Measurements from ENCODE around the gene KDELR1.

Gene KDELR1

DNA sequence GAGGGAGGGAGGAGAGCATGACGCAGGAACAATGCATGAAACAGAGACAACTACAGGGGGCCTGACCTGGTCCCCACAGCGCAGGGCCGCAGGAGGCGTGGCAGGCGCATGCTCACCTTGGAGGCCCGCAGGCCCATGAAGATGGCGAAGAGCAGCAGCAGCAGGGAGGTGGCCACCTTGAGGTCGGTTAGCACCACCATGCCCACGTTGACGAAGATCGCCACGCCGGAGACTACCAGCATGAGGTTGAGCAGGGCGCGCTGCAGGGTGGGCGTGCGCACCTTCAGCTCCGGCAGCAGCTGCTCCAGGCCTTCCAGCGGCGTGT, 49.0 kb downstream of the KDELR1 start:
- no peak for DNase-seq (ENCODE audit: low spot score)

DNA sequence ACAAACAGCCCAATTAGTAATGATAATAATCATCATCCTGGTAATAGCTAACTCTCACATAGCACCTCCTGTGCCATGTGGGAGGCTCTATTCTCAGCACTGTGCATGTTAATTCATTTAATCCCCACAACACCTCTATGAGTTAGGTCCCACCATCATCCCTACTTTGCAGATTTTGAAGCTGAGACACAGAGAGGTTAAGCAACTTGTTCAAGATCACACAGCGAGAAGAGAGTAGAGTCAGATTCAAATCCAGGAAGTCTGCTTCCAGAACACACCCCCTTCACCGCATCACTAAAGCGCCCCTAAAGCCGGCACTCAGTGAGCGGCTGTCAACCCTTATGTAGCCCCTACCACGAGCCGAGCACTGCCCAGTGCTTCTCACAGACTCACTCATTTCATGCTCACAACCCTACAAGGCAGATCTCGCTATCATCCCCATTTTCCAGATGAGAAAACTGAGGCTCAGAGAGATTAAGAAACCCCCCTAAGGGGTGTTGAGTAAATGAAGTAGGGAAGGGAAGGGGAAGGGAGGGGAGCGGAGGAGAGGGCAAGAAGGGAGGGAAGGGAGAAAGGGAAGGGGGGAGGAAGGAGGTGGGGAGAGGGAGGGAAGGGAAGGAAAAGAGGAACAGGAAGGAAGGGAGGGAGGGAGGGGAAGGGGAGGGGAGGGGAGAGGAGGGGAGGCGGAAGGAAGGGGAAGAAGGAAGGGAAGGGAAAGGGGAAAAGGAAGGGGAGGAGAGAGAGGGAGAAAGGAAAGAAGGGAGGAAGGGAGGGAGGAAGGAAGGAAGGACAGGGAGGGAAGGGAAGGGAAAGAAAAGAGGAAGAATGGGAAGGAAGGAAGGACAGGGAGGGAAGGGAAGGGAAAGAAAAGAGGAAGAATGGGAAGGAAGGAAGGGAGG, 49.6 kb downstream of the KDELR1 start:
- no peak for DNase-seq (ENCODE audit: low spot score)

DNA sequence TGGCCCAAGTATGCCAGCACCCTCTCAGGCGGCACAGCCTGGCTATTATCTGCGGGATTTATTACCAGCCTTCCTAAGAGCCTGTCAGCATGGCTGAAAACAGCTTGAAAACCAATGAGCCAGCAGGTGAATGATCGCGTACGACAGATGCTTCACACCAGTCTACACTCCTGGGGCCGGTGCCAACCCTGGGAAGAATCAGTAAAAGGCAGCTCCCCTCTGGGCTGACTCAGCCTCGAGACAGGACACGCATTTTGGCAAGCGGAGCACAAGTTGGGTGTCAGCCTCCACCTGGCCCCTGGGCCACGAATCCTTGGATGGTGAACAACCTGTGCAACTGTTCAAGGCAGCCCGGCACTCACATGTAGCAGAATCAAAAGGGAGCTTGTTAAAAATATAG, 50.4 kb downstream of the KDELR1 start:
- no peak for DNase-seq (ENCODE audit: low spot score)

DNA sequence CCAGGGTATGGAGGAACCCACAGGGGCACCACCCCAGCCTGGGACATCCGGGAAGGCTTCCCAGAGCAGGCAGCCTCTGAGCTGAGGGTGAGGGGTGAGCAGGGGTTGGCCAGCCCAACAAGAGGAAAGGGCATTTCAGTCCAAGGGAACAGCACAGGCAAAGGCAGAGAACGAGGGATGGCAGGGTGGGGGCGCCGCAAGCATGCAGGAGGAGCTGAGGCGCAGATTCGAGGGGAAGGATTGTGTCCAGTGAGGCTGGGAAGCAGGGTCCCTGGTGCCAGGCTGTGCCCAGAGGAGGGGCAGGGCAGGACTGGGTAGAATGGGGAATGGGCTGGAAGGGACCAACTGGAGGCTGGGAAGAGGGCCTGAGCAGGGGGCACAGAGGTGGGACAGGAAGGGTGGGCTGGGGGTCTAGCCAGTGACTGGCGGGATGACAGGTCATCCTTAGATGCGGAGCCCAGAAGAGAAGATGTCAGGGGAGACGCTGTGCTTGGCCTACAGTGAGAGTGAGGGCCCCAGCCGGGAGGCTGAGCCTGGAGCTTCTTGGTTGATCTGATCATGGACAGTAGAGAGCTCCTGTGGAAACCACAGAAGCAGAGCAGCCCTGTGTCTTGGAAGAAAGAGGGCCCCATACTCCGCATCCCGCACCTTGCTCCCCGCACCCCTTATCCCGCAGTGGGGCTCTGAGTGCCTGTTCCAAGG, 52.4 kb downstream of the KDELR1 start:
- no peak for DNase-seq (ENCODE audit: low spot score)

DNA sequence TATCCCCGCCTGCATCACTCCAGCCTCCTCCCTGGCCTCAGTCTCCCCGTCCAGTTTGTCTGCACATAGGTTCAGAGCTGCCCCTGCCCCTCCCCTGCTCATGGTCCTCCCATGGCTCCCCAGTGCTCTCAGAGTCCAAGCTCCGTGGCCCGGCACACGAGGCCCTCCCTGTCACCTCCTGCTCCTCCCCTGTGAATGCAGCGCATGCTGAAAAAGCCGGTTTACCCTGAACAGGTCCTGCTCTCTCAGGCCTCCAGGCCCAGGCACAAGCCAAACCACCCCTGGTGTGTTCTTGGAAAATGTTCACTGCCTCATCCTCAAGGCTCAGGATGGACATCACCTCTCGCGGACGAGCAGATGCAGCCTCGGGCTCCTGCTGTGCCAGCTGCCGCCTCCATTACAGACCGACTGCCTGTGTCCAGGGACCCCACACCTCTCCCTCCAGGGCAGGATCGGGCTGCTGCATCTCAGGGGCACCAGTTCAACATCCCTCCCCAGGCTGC, 53.0 kb downstream of the KDELR1 start:
- no peak for DNase-seq (ENCODE audit: low spot score)

DNA sequence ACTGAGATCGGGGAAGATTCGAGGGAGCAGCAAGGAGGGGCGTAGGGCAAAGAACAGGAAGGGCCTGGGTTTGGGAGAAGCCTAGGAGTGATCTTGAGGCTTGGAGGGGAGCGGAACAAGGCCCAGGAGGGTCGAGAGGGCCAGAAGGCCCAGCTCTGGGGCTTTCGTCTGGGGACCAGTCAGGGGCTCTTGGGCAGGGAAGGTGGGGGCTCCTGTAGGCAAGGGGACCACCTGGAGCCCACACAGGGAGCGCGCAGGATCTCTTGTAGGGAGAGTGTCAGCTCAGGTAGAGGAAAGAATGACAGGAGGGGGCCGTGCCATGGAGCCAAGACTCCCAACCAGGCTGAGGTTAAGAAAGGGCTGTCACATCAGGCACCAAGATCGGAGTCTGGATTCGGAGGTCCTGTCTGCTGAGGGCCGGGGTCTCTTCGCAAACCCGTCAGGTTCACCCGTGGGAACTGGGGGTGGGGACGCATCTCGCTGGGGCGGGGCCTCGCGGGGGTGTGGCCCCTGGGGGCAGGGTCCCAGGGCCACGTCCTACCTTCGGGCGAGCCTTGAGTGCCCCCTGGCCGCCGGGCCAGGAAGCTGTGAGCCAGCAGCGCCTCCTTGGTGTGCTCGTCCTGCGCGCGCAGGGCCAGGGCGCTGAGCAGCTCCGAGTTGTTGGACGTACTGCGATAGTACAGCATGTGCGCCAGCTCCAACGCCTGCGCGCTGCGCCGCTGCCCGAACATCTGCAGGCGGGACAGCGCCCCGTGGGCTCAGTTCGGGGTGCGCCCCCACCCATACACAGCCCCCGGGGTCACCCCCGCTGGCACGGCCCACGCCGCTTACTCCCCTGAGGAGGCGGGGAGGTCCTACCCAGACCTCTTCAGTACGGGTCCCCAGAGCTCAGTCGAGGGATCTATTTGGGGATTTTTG, 57.6 kb downstream of the KDELR1 start:
- peak; percentile 97 for DNase-seq (ENCODE audit: low spot score)

DNA sequence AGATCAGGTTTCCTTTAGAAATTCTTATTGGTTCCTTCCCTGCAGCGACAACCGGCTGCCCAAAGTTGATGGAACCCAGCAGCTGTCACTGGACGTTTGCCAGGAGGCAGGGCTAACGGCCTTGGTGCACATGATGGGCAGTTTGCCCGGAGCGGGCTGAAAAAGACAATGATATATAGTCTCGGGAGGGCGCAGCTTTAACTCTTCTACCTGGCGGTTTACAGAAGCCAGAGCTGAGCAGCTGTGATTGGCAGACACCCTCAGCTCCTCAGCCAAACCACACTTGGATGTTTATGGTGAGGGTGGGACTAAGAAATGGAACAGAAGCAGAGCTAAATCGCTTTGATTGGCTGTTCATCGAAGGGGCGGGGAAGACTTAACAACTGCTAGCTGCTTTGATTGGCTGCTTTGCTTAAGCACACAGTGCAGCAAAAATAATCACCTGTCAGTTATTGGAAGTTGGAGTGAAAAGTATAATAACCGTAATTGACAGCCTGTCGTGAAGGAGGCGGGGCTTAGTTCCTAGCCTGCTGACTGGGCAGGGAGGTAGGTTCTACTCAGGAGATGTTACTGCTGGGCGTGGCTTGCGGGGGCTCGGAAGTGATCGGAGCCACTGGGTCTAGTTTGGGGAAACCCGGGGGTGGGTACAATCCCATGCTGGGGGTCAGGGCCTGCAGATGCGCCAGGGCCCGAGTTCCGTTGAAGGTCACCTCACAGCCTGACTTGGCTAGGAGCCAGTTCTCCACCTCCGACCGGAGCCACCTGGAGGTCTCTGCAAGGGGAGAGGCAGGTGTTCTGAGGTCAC, 58.5 kb downstream of the KDELR1 start:
- DNase-seq (ENCODE audit: low spot score): peak; percentile 93
